HepG2 (cell line): ENCODE results near the gene GLIS1. TPM values are rescaled to one million over a fixed set of nuclear protein-coding genes. Genes with fewer than 3 reads are reported as not detected.

Source experiments
- ATAC-seq: fragments of 200-7000 bp; cut with Tn5 transposase; 3 replicates; pipeline ENCODE4 v1.9.1; 2020; ENCODE audit warnings: mild to moderate bottlenecking, moderate library complexity
- BruUV-seq: library from RNA; stranded (reverse); fragments of 400-500 nt; replicated peaks from 2 replicates; lab custom pipeline; 2021; lab: Mats Ljungman, UMichigan
- CTCF ChIA-PET: fragments of 300-600 bp; formaldehyde crosslinking; extraction: SDS; loops from one replicate; lab custom pipeline; 2021; ENCODE audit warnings: low total read pairs, inconsistent platforms, low intra/inter-chr PET ratio; lab: Yijun Ruan, JAX
- POLR2A ChIA-PET: fragments of 350-600 bp; sonication (Branson Sonifier 250); formaldehyde crosslinking; loops from one replicate; lab custom pipeline; 2020; ENCODE audit warnings: antibody characterized with exemption, inconsistent platforms; lab: Yijun Ruan, JAX
- DNase-seq: peaks from one replicate; pipeline ENCODE4 v3.0.0-alpha.2; 2015; ENCODE audit warnings: low spot score
- FAIRE-seq: peaks from 3 replicates; lab custom pipeline; 2011; peaks lifted over from hg19 to GRCh38; lab: Jason Lieb, UNC
- H2AFZ ChIP-seq: one replicate; pipeline ENCODE4 v1.6.1; 2011; ENCODE audit warnings: low read length, inconsistent platforms
- H3K27ac ChIP-seq: fragments of 300-600 bp; 3 replicates; pipeline ENCODE4 v1.8.0; 2011; ENCODE audit warnings: mixed run types, mild to moderate bottlenecking, mixed read lengths, low read length, inconsistent platforms; ENCODE audit not compliant: insufficient read depth; ENCODE audit errors: extremely low read length
- H3K27me3 ChIP-seq, 2 experiments: fragments of 200-600 bp in 1 of 2; 2 replicates in 1 of 2; 3 replicates in 1 of 2; pipeline versions ENCODE4 v1.6.0 to v1.8.0; 2011; ENCODE audit warnings: low read length in 2 of 2, mild to moderate bottlenecking in 2 of 2, moderate library complexity in 2 of 2, inconsistent platforms in 1 of 2; ENCODE audit not compliant: insufficient read depth in 2 of 2, control insufficient read depth in 1 of 2
- H3K36me3 ChIP-seq, 2 experiments: fragments of 200-600 bp in 1 of 2; replicated peaks in 1 of 2; 2 replicates in 1 of 2; 3 replicates in 1 of 2; pipeline versions ENCODE4 v1.5.1 to v1.8.0; 2011; ENCODE audit warnings: low read length in 2 of 2, inconsistent platforms in 1 of 2; ENCODE audit not compliant: insufficient read depth in 2 of 2, control insufficient read depth in 1 of 2
- H3K4me1 ChIP-seq: 2 replicates; pipeline ENCODE4 v1.5.1; 2012; ENCODE audit warnings: low read length, inconsistent platforms; ENCODE audit not compliant: insufficient read depth
- H3K4me2 ChIP-seq: 2 replicates; pipeline ENCODE4 v1.6.0; 2011; ENCODE audit warnings: low read depth, low read length, inconsistent platforms
- H3K4me3 ChIP-seq, 3 experiments: fragments of 200-600 bp in 1 of 3; sonication (generic), shearing (Covaris generic) in 1 of 3; replicated peaks in 1 of 3; 2 replicates each; pipeline ENCODE4 v1.5.1; 2011 to 2016; ENCODE audit warnings: low read length in 3 of 3, inconsistent platforms in 2 of 3, low read depth in 2 of 3, mild to moderate bottlenecking in 2 of 3, control low read depth in 1 of 3, mixed read lengths in 1 of 3; ENCODE audit not compliant: insufficient read depth in 1 of 3
- H3K79me2 ChIP-seq: one replicate; pipeline ENCODE4 v1.6.1; 2011; ENCODE audit warnings: low read length, inconsistent platforms; ENCODE audit not compliant: insufficient read depth
- H3K9ac ChIP-seq: 2 replicates; pipeline ENCODE4 v1.6.0; 2011; ENCODE audit warnings: mild to moderate bottlenecking, low read depth, low read length, inconsistent platforms; ENCODE audit not compliant: insufficient read depth
- H3K9me3 ChIP-seq: 2 replicates; pipeline ENCODE4 v1.5.1; 2012; ENCODE audit warnings: mild to moderate bottlenecking, low read length
- H4K20me1 ChIP-seq: 2 replicates; pipeline ENCODE4 v1.6.0; 2011; ENCODE audit warnings: inconsistent platforms, mild to moderate bottlenecking, low read length, moderate library complexity; ENCODE audit not compliant: insufficient read depth
- HBP1 ChIP-seq: IDR thresholded peaks from 2 replicates; pipeline ENCODE4 v1.6.1; 2016; ENCODE audit warnings: low read depth, control low read depth
- HOMEZ ChIP-seq: IDR thresholded peaks from 2 replicates; pipeline ENCODE4 v1.6.1; 2016; ENCODE audit warnings: low read depth
- PHF21A ChIP-seq: sonication (generic); formaldehyde crosslinking; IDR thresholded peaks from 2 replicates; pipeline ENCODE4 v1.5.0; 2020; ENCODE audit warnings: mild to moderate bottlenecking, missing genetic modification reagents
- THAP8 ChIP-seq: sonication (generic); formaldehyde crosslinking; IDR thresholded peaks from 2 replicates; pipeline ENCODE4 v1.5.1; 2020; ENCODE audit warnings: missing genetic modification reagents, mild to moderate bottlenecking, borderline replicate concordance
- ZNF619 ChIP-seq: sonication (generic); formaldehyde crosslinking; IDR thresholded peaks from 2 replicates; pipeline ENCODE4 v1.4.0; 2020; ENCODE audit warnings: mild to moderate bottlenecking, missing genetic modification reagents
- WGBS: methylation state at CpG from one replicate; pipeline ENCODE4 v1.1.6; 2017; ENCODE audit warnings: low lambda C conversion rate; 5-methylcytosine and 5-hydroxymethylcytosine counted together
- in situ Hi-C: cut with HindIII; loops from 2 replicates; pipeline ENCODE4 v1.10.0; 2017; ENCODE audit warnings: low pct_unique_long_range_greater_than_20kb; ENCODE audit not compliant: extremely low pct_ligation_motif_present
- intact Hi-C: fragments of 100-400 bp; cut with micrococcal nuclease; formaldehyde crosslinking; loops from one replicate; pipeline ENCODE4 v1.10.0; 2022; ENCODE audit not compliant: unreplicated experiment
- polyA plus RNA-seq, 8 experiments: library from polyadenylated mRNA; depleted of rRNA in 3 of 8; stranded (reverse) in 7 of 8; unstranded in 1 of 8; fragments of >200 nt; fragmentation: Illumina TruSeq in 4 of 8; extraction: Trizol in 4 of 8; gene quantifications; 2 replicates each; pipeline versions ENCODE4 v1.2.1 to v1.2.3, GENCODE V29; 2011 to 2016; ENCODE audit warnings: low read depth in 4 of 8, missing spikeins in 1 of 8, mixed read lengths in 1 of 8; ENCODE audit not compliant: insufficient read depth in 1 of 8
- total RNA-seq, 5 experiments: library from RNA; depleted of rRNA; stranded (reverse); fragments of >200 nt; fragmentation: Illumina TruSeq; extraction: Trizol; gene quantifications; 2 replicates each; pipeline ENCODE4 v1.2.3, GENCODE V29; 2016; ENCODE audit warnings: low read depth in 1 of 5

The GLIS1 gene
- total and polyA plus RNA-seq, 2 of the 13 experiments (the other 11 are each of a cell fraction or from before 2014, with no cell fraction given): 0.03 TPM; not detected in 1

GRCh38 chr1:53517821-53518352 is 221.1 kb downstream of the GLIS1 start:
- ChIA-PET POLR2A (no interaction called here), CTCF (no interaction called here)
- TF ChIP-seq HBP1 (CRISPR knock-in tag): no peak
- no peak for TF ChIP-seq HOMEZ (CRISPR knock-in tag)
- no peak for TF ChIP-seq THAP8 (CRISPR knock-in tag)
- TF ChIP-seq ZNF619: no peak
- no peak for TF ChIP-seq PHF21A
- Histone ChIP-seq H3K4me1 (no peaks in the 10 kb centered on the region), H3K36me3 (no peaks in the 10 kb centered on the region), H3K27ac (no peak overlapping the region), H2AFZ (no peak overlapping the region), H3K79me2 (no peaks in the 10 kb centered on the region), H3K9ac (no peak overlapping the region), H3K9me3 (no peaks in the 10 kb centered on the region), H3K4me3 (no peak overlapping the region), H3K4me2 (no peak overlapping the region), H3K27me3 (peaks cover 6 to 28% of the 10 kb centered on the region in 2 experiments; a peak in 4 of 5 replicates), H4K20me1 (no peaks in the 10 kb centered on the region)
- in situ Hi-C loops: no loop called here
- 31% methylated on average over 8 of the region's 19 CpGs for WGBS
- DNase-seq: no peak
- ATAC-seq: no peak
- BruUV-seq: no TSS peak
- FAIRE-seq: no peak
- intact Hi-C loops: no loop called here
